GM18508 (cell line): Measurements from ENCODE around the gene SLC25A12.

ENCODE experiments used
- ATAC-seq: cut with Tn5 transposase; IDR thresholded peaks from one replicate; pipeline ENCODE4 v1.9.1; 2021; ENCODE audit warnings: moderate number of reproducible peaks; ENCODE audit not compliant: insufficient read depth, unreplicated experiment

The SLC25A12 gene

GRCh38 chr2:171893196-171893823 is 734 bp downstream of the SLC25A12 start:
- ATAC-seq: no peak

GRCh38 chr2:171889808-171890207 is 4.2 kb downstream of the SLC25A12 start:
- ATAC-seq: no peak

- no peak for ATAC-seq
These were observed 4.7 kb downstream of the SLC25A12 start for GRCh38 chr2:171889333-171889732.

GRCh38 chr2:171883275-171883893 is 10.7 kb downstream of the SLC25A12 start:
- ATAC-seq: no peak

GRCh38 chr2:171882089-171882769 is 11.8 kb downstream of the SLC25A12 start:
- ATAC-seq: no peak

- ATAC-seq: no peak
These were observed 13.3 kb downstream of the SLC25A12 start for GRCh38 chr2:171880774-171881173.

GRCh38 chr2:171879865-171880264 is 14.2 kb downstream of the SLC25A12 start:
- no peak for ATAC-seq

GRCh38 chr2:171878481-171878993 is 15.5 kb downstream of the SLC25A12 start:
- ATAC-seq: no peak

GRCh38 chr2:171874963-171875362 is 19.1 kb downstream of the SLC25A12 start:
- no peak for ATAC-seq

- ATAC-seq: no peak
These were observed 19.5 kb downstream of the SLC25A12 start for GRCh38 chr2:171874517-171874916.

GRCh38 chr2:171864357-171864985 is 29.6 kb downstream of the SLC25A12 start:
- no peak for ATAC-seq

GRCh38 chr2:171862501-171862900 is 31.5 kb downstream of the SLC25A12 start:
- no peak for ATAC-seq

GRCh38 chr2:171858397-171858958 is 35.6 kb downstream of the SLC25A12 start:
- no peak for ATAC-seq

- ATAC-seq: no peak
These were observed 38.6 kb downstream of the SLC25A12 start for GRCh38 chr2:171855401-171855800.

GRCh38 chr2:171852366-171852888 is 41.6 kb downstream of the SLC25A12 start:
- ATAC-seq: no peak

GRCh38 chr2:171847627-171848026 is 46.4 kb downstream of the SLC25A12 start:
- ATAC-seq: no peak

GRCh38 chr2:171846894-171847293 is 47.1 kb downstream of the SLC25A12 start:
- no peak for ATAC-seq

GRCh38 chr2:171841996-171842395 is 52.0 kb downstream of the SLC25A12 start:
- ATAC-seq: no peak

- no peak for ATAC-seq
These were observed 56.3 kb downstream of the SLC25A12 start for GRCh38 chr2:171837736-171838135.

GRCh38 chr2:171836146-171836910 is 57.7 kb downstream of the SLC25A12 start:
- no peak for ATAC-seq
